OCI-LY3 (cell line): ENCODE data around the gene TUBB4B.
"Not testable (repeated sequence)": the region's sequence is repeated elsewhere in the genome, so short reads cannot be mapped to it uniquely, and the experiment has no call there.

Source experiments
- H2AFZ ChIP-seq: fragments of 200-600, 300-600 bp; shearing (Covaris generic); 2 replicates; pipeline ENCODE4 v1.6.0; 2014; ENCODE audit warnings: antibody characterized with exemption, low read depth, low read length
- H3K27ac ChIP-seq: fragments of 200-600, 300-600 bp; sonication (generic); 2 replicates; pipeline ENCODE4 v1.5.1; 2014; ENCODE audit warnings: mild to moderate bottlenecking, low read length, moderate library complexity, mixed read lengths
- H3K27me3 ChIP-seq: fragments of 200-600, 300-600 bp; sonication (generic); 2 replicates; pipeline ENCODE4 v1.6.1; 2014; ENCODE audit warnings: low read depth, low read length, mixed read lengths
- H3K36me3 ChIP-seq: fragments of 200-600, 300-600 bp; sonication (generic); replicated peaks from 2 replicates; pipeline ENCODE3; 2014; ENCODE audit warnings: low read depth, low read length, mixed read lengths
- H3K4me1 ChIP-seq: fragments of 300-600, 200-600 bp; sonication (generic); 2 replicates; pipeline ENCODE4 v1.6.1; 2014; ENCODE audit warnings: low read length, mixed read lengths
- H3K4me2 ChIP-seq: fragments of 200-600, 300-600 bp; sonication (generic); 2 replicates; pipeline ENCODE4 v1.6.1; 2014; ENCODE audit warnings: low read length, mixed read lengths
- H3K4me3 ChIP-seq: fragments of 300-600, 200-600 bp; sonication (generic); 2 replicates; pipeline ENCODE4 v1.5.1; 2014; ENCODE audit warnings: antibody characterized with exemption, mild to moderate bottlenecking, low read length, moderate library complexity
- H3K79me2 ChIP-seq: fragments of 300-600, 200-600 bp; shearing (Covaris generic); 2 replicates; pipeline ENCODE4 v1.6.1; 2014; ENCODE audit warnings: mild to moderate bottlenecking, low read length, mixed read lengths
- H3K9ac ChIP-seq: fragments of 300-600, 200-600 bp; shearing (Covaris generic); 2 replicates; pipeline ENCODE4 v1.6.0; 2014; ENCODE audit warnings: mild to moderate bottlenecking, low read length, moderate library complexity
- H3K9me3 ChIP-seq: fragments of 200-600, 300-600 bp; shearing (Covaris generic); 2 replicates; pipeline ENCODE4 v1.6.1; 2014; ENCODE audit warnings: low read length, mixed read lengths; ENCODE audit not compliant: insufficient read depth
- H4K20me1 ChIP-seq: fragments of 200-600, 300-600 bp; sonication (generic); 2 replicates; pipeline ENCODE4 v1.6.1; 2016; ENCODE audit warnings: low read length, mixed read lengths; ENCODE audit not compliant: insufficient read depth
- CTCF ChIP-seq: fragments of 200-600, 300-600 bp; sonication (generic); IDR thresholded peaks from 2 replicates; pipeline ENCODE4 v1.5.1; 2014; ENCODE audit warnings: antibody characterized with exemption, low read length, low read depth
- EZH2phosphoT487 ChIP-seq: fragments of 200-600 bp; shearing (Covaris generic); IDR thresholded peaks from 2 replicates; pipeline ENCODE4 v1.6.1; 2018; ENCODE audit warnings: antibody characterized with exemption, mixed run types, low read depth

Gene TUBB4B

GRCh38 chr9:137237759-137238726 is 3.0 kb upstream of the TUBB4B start:
- H3K79me2 ChIP-seq: peaks cover 45% of the 10 kb centered on the region
- peak overlapping the region; percentile 82; the same call in 1 of the 2 replicates for H3K4me3 ChIP-seq
- peak overlapping the region; percentile 96 for H3K4me2 ChIP-seq
- no peak overlapping the region for H2AFZ ChIP-seq
- H3K27me3 ChIP-seq: 0 out of 2 replicates have a peak, but pooled peaks cover 2% of the 10 kb centered on the region
- TF ChIP-seq EZH2phosphoT487 (no peak), CTCF (no peak)
- no peaks in the 10 kb centered on the region for H3K9me3 ChIP-seq
- peak overlapping the region; percentile 21; the same call in 1 of the 2 replicates for H3K27ac ChIP-seq
- H3K4me1 ChIP-seq: peaks cover 49% of the 10 kb centered on the region
- H3K9ac ChIP-seq: peak overlapping the region; percentile 62; the same call in 1 of the 2 replicates
- H3K36me3 ChIP-seq: peaks cover 10% of the 10 kb centered on the region
- peaks cover 15% of the 10 kb centered on the region for H4K20me1 ChIP-seq

GRCh38 chr9:137239541-137240200 is 1.4 kb upstream of the TUBB4B start:
- Histone ChIP-seq H3K4me3 (peak overlapping the region; percentile 85), H3K36me3 (peaks cover 20% of the 10 kb centered on the region), H3K4me2 (peak overlapping the region; percentile 78), H3K4me1 (peaks cover 43% of the 10 kb centered on the region), H3K9ac (peak overlapping the region; percentile 87), H3K79me2 (peaks cover 47% of the 10 kb centered on the region), H3K27ac (peak overlapping the region; percentile 88), H4K20me1 (peaks cover 26% of the 10 kb centered on the region)
- not testable (repeated sequence) for H3K27me3 ChIP-seq, H3K9me3 ChIP-seq, H2AFZ ChIP-seq

- TF ChIP-seq CTCF (no peak), EZH2phosphoT487 (no peak)
- peaks cover 36% of the 10 kb centered on the region for H3K4me1 ChIP-seq
These were observed 708 bp upstream of the TUBB4B start for GRCh38 chr9:137240318-137240840.

GRCh38 chr9:137241490-137242268 is 592 bp downstream of the TUBB4B start:
- Histone ChIP-seq H3K4me3 (peak overlapping the region; percentile 97), H2AFZ (no peak overlapping the region), H3K36me3 (peaks cover 20% of the 10 kb centered on the region), H3K4me2 (peak overlapping the region; percentile 95), H3K9ac (peak overlapping the region; percentile 91), H3K4me1 (peaks cover 24% of the 10 kb centered on the region), H4K20me1 (peaks cover 26% of the 10 kb centered on the region), H3K9me3 (no peaks in the 10 kb centered on the region), H3K79me2 (peaks cover 47% of the 10 kb centered on the region), H3K27ac (peak overlapping the region; percentile 63), H3K27me3 (no peaks in the 10 kb centered on the region)
- TF ChIP-seq EZH2phosphoT487: no peak
- TF ChIP-seq CTCF: no peak

More at GRCh38 chr9:137240318-137240840, 708 bp upstream of the TUBB4B start:
- Histone ChIP-seq H3K27ac (peak overlapping the region; percentile 88), H3K4me3 (peak overlapping the region; percentile 85), H3K9me3 (no peaks in the 10 kb centered on the region), H2AFZ (no peak overlapping the region; the same call in 1 of the 2 replicates), H3K27me3 (no peaks in the 10 kb centered on the region), H3K9ac (peak overlapping the region; percentile 87), H4K20me1 (peaks cover 26% of the 10 kb centered on the region), H3K4me2 (peak overlapping the region; percentile 78), H3K79me2 (peaks cover 47% of the 10 kb centered on the region), H3K36me3 (peaks cover 20% of the 10 kb centered on the region)
